Common myeloid progenitor, CD34-positive (primary cell): ENCODE results near the gene OR10P1.

ENCODE experiments used
- CTCF ChIA-PET: fragments of 350-600 bp; sonication (Branson Sonifier 250); formaldehyde crosslinking; loops from one replicate; lab custom pipeline; 2021; ENCODE audit warnings: antibody characterized with exemption; lab: Charles Lee
- POLR2A ChIA-PET: fragments of 350-600 bp; sonication (Branson Sonifier 250); formaldehyde crosslinking; loops from one replicate; lab custom pipeline; 2021; ENCODE audit warnings: antibody characterized with exemption; lab: Charles Lee
- DNase-seq, 3 donors: peaks; one replicate each; pipeline versions ENCODE4 v3.0.0 to v3.0.0-alpha.2; 2013
- H3K27ac ChIP-seq, 2 experiments: 1 replicate in 1 of 2; 2 replicates in 1 of 2; pipeline ENCODE4 v1.7.0; 2013; ENCODE audit warnings: inconsistent platforms in 2 of 2, low read length in 2 of 2, mild to moderate bottlenecking in 2 of 2, low read depth in 1 of 2, moderate library complexity in 1 of 2; ENCODE audit not compliant: severe bottlenecking in 2 of 2, insufficient read depth in 1 of 2, poor library complexity in 1 of 2
- H3K27me3 ChIP-seq, 5 experiments: replicated peaks in 2 of 5; 1 replicate in 3 of 5; 2 replicates in 2 of 5; pipeline versions ENCODE4 v1.6.1 to v1.7.0; 2013; ENCODE audit warnings: low read length in 4 of 5, mild to moderate bottlenecking in 2 of 5, moderate library complexity in 2 of 5, inconsistent platforms in 1 of 5; ENCODE audit not compliant: insufficient read depth in 5 of 5, control insufficient read depth in 4 of 5
- H3K36me3 ChIP-seq, 4 experiments: 1 replicate in 2 of 4; 2 replicates in 2 of 4; pipeline versions ENCODE4 v1.6.1 to v1.7.0; 2013; ENCODE audit warnings: low read length in 3 of 4, control low read depth in 1 of 4, mild to moderate bottlenecking in 1 of 4; ENCODE audit not compliant: control insufficient read depth in 4 of 4, insufficient read depth in 4 of 4
- H3K4me1 ChIP-seq, 4 experiments: 1 replicate in 3 of 4; 2 replicates in 1 of 4; pipeline versions ENCODE4 v1.6.1 to v1.7.1; 2013; ENCODE audit warnings: low read length in 3 of 4, mild to moderate bottlenecking in 3 of 4, control low read depth in 1 of 4, inconsistent platforms in 1 of 4, moderate library complexity in 1 of 4; ENCODE audit not compliant: control insufficient read depth in 4 of 4, insufficient read depth in 4 of 4; ENCODE audit errors: control extremely low read depth in 1 of 4
- H3K4me3 ChIP-seq, 7 experiments: 1 replicate in 4 of 7; 2 replicates in 3 of 7; pipeline versions ENCODE4 v1.5.1 to v1.7.0; 2013; ENCODE audit warnings: mild to moderate bottlenecking in 7 of 7, low read length in 6 of 7, moderate library complexity in 6 of 7, inconsistent platforms in 2 of 7, low read depth in 2 of 7, control low read depth in 1 of 7; ENCODE audit not compliant: insufficient read depth in 4 of 7, control insufficient read depth in 1 of 7; ENCODE audit errors: extremely low read depth in 1 of 7
- H3K9me3 ChIP-seq, 5 experiments: 1 replicate in 4 of 5; 2 replicates in 1 of 5; pipeline versions ENCODE4 v1.6.1 to v1.7.1; 2013; ENCODE audit warnings: low read length in 4 of 5, mild to moderate bottlenecking in 2 of 5, inconsistent platforms in 1 of 5, low read depth in 1 of 5, moderate library complexity in 1 of 5; ENCODE audit not compliant: control insufficient read depth in 4 of 5, insufficient read depth in 2 of 5; ENCODE audit errors: control extremely low read depth in 1 of 5
- WGBS: methylation state at CpG from one replicate; pipeline ENCODE4 v1.1.5; 2013; ENCODE audit not compliant: insufficient coverage; 5-methylcytosine and 5-hydroxymethylcytosine counted together

The OR10P1 gene

DNA sequence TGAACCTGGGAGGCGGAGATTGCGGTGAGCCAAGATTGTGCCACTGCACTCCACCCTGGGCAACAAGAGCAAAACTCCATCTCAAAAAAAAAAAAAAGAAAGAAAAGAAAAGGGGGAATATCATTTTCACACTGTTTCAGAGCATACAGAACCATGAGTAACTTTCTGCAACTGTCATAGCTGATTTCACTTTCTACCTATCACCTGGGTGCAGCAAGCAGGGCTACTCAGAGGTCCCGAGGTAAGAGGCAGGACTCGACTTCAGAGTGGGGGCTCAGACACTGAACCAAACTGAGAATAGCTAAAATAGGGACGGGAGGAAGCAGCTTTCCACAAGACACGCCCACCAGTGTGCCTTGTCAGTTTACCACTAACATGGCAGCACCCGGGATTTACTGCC lies 29.8 kb downstream of the OR10P1 start:
- CTCF ChIA-PET, result no interaction called here
- Histone ChIP-seq H3K27me3 (peaks cover 0 to 8% (median 0%) of the 10 kb centered on the region in 5 experiments), H3K4me1 (no peaks in the 10 kb centered on the region), H3K9me3 (no peaks in the 10 kb centered on the region), H3K36me3 (no peaks in the 10 kb centered on the region), H3K27ac (no peak overlapping the region), H3K4me3 (no peak overlapping the region)
- 62% methylated on average over 5 of the region's 7 CpGs for WGBS
- no peak for DNase-seq
- POLR2A ChIA-PET, result interaction anchor here (0.6 kb wide), 1 partner anchor 73 kb away, joined by 3 read pairs; no protein-coding TSS in a partner anchor

DNA sequence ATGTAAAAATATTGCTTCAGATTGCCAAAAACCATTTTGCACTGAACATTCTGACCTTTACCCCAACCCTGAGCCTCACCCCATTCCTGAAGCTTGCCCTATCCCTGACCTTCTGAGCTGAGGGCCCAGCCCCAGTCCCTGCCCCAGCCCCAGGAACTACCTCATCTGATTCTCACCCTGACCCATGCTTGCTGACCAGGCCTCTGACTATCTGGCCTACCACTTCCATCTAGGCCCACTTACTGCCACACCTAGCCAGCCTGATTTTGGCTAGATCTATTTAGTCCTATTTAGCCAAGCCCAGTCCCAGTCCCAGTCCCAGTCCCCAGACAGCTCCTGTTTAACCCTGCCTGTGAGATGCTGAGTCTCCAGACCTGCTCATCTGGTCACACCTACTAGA lies 33.6 kb downstream of the OR10P1 start:
- Histone ChIP-seq H3K4me3 (no peak overlapping the region), H3K27me3 (peaks cover 0 to 3% (median 0%) of the 10 kb centered on the region in 5 experiments), H3K27ac (no peak overlapping the region), H3K9me3 (no peaks in the 10 kb centered on the region), H3K4me1 (peaks cover 0 to 5% (median 0%) of the 10 kb centered on the region in 4 experiments), H3K36me3 (no peaks in the 10 kb centered on the region)
- ChIA-PET CTCF (interaction anchor here (1.5 to 1.7 kb wide), 2 partner anchors 13 to 24 kb away, joined by 6 read pairs; no protein-coding TSS in a partner anchor), POLR2A (no interaction called here)
- no peak for DNase-seq

DNA sequence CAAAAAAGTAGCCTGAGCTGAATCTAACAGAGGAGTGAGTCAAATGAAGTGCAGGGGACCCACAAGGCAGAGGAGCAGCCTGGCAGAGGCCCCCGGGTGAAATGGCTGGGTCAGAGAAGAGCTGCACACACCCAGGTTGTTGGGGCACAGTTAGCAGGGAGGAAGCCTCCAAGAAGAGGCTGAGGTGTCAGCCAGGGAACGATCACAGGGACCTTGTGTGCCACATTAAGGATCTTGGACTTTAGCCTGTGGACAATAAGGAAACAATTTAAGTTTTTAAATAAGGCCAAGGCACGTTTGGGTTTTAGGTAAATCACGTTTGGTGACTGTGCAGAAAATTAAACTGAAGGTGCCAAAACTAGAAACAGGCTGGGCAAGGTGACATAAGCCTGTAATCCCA lies 35.1 kb downstream of the OR10P1 start:
- H3K4me1 ChIP-seq, result peaks cover 0 to 5% (median 0%) of the 10 kb centered on the region in 4 experiments
- no peak overlapping the region for H3K27ac ChIP-seq
- ChIA-PET POLR2A (no interaction called here), CTCF (interaction anchor here (1.3 kb wide), 1 partner anchor 26 kb away, joined by 3 read pairs; no protein-coding TSS in a partner anchor)
- H3K9me3 ChIP-seq, result no peaks in the 10 kb centered on the region
- H3K4me3 ChIP-seq, result no peak overlapping the region
- peaks cover 0 to 3% (median 0%) of the 10 kb centered on the region in 5 experiments for H3K27me3 ChIP-seq
- no peaks in the 10 kb centered on the region for H3K36me3 ChIP-seq
- WGBS, result 85% methylated on average over 4 of the region's 4 CpGs
- DNase-seq, result no peak

DNA sequence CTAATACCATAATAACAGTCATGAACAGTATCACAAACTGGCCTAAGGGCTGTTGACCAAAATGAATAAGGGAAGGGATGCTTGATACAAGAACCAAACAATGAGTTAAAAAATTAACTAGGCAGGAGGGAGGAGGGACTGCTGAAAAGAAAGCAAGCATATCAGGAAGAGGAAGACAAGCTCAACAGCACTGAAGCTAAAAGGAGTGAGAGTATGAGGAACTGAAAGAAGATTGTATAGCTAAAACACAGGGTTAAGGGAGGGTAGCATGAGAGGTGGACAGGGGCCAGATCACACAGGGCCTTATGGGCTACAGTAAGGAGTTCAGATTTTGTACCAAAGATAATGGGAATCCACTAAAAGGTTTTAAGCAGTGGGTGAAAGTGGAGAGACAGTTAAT lies 36.9 kb downstream of the OR10P1 start:
- CTCF ChIA-PET, result interaction anchor here (0.9 to 1.5 kb wide), 4 partner anchors 8 to 32 kb away, joined by 3 to 4 read pairs (median 4); a partner anchor contains a TSS
- POLR2A ChIA-PET, result no interaction called here
- no peak overlapping the region for H3K27ac ChIP-seq

DNA sequence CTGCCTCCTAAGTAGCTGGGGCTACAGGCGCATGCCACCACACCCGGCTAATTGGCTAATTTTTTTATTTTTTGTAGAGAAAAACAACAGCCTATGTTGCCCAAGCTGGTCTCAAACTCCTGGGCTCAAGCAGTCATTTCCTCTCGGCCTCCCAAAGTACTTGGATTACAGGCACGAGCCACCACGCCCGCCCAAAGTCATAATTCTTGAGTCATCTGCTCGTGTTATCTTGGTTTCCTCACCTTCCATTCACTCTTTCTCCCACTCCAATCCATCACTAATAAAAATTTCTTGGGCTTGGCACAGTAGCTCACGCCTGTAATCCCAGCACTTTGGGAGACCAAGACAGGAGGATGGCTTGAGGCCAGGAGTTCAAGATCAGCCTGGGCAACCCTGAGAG lies 39.0 kb downstream of the OR10P1 start:
- Histone ChIP-seq H3K27me3 (no peaks in the 10 kb centered on the region), H3K9me3 (no peaks in the 10 kb centered on the region), H3K36me3 (no peaks in the 10 kb centered on the region), H3K4me3 (no peak overlapping the region), H3K4me1 (peaks cover 0 to 7% (median under 1%) of the 10 kb centered on the region in 4 experiments), H3K27ac (no peak overlapping the region)
- ChIA-PET POLR2A (no interaction called here), CTCF (interaction anchor here (1.5 to 1.6 kb wide), 2 partner anchors 11 to 21 kb away, joined by 3 read pairs; no protein-coding TSS in a partner anchor)
- WGBS, result 94% methylated on average over 8 of the region's 8 CpGs
- DNase-seq, result no peak

More for the DNA sequence above, 36.9 kb downstream of the OR10P1 start:
- no peaks in the 10 kb centered on the region for H3K9me3 ChIP-seq
- H3K4me1 ChIP-seq, result peaks cover 0 to 7% (median 0%) of the 10 kb centered on the region in 4 experiments
- no peak for DNase-seq
- peaks cover 0 to 3% (median 0%) of the 10 kb centered on the region in 5 experiments for H3K27me3 ChIP-seq
- no peaks in the 10 kb centered on the region for H3K36me3 ChIP-seq
- H3K4me3 ChIP-seq, result no peak overlapping the region

DNA sequence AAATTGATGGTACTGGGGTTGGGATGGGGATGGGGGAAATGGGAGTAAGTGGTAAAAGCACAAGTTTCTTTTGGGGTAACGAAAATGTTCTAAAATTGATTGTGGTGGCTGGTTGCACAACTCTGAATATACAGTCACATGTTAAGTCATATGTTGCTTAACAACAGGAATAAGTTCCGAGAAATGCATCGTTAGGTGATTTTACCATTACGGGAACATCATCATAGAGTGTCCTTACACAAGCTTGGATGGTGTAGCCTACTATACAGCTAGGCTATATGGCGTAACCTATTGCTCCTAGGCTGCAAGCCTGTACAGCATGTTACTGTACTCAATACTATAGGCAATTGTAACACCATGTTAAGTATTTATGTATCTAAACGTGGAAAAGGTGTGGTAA lies 40.0 kb downstream of the OR10P1 start:
- Histone ChIP-seq H3K27ac (no peak overlapping the region), H3K36me3 (no peaks in the 10 kb centered on the region), H3K9me3 (no peaks in the 10 kb centered on the region), H3K27me3 (no peaks in the 10 kb centered on the region), H3K4me3 (no peak overlapping the region), H3K4me1 (peaks cover 0 to 15% (median 10%) of the 10 kb centered on the region in 4 experiments)
- ChIA-PET CTCF (interaction anchor here (1.6 kb wide), 1 partner anchor 10 kb away, joined by 3 read pairs; no protein-coding TSS in a partner anchor), POLR2A (no interaction called here)
- 66% methylated on average over 4 of the region's 6 CpGs for WGBS
- no peak for DNase-seq

DNA sequence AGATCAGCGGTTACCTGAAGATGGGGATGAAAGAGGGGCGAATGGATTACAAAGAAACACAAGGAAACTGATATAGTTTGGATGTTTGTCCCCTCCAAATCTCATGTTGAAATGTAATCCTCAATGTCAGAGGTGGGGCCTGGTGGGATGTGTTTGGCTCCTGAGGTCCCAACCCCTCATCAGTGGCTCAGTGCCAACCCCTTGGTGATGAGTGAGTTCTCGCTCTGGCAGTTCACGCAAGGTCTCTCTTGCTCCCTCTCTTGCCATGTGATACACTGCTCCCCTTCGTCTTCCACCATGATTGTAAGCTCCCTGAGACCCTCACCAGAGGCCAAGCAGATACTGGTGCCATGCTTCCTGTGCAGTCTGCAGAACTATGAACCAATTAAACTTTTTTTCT lies 43.0 kb downstream of the OR10P1 start:
- 96% methylated on average over 5 of the region's 5 CpGs for WGBS
- DNase-seq, result no peak
- Histone ChIP-seq H3K27me3 (no peaks in the 10 kb centered on the region), H3K36me3 (no peaks in the 10 kb centered on the region), H3K9me3 (no peaks in the 10 kb centered on the region), H3K4me1 (peaks cover 0 to 18% (median 16%) of the 10 kb centered on the region in 4 experiments), H3K27ac (no peak overlapping the region), H3K4me3 (no peak overlapping the region)
- ChIA-PET CTCF (no interaction called here), POLR2A (no interaction called here)
